Activated CD8-positive, alpha-beta memory T cell treated with anti-CD3 and anti-CD28 coated beads for 48 hours (primary cell): Measurements from ENCODE around the gene TUBA3C.

ENCODE experiments used
- DNase-seq, 3 experiments: peaks; one replicate each; pipeline ENCODE4 v3.0.0-alpha.2; 2020; ENCODE audit warnings: low read depth in 2 of 3, low spot score in 2 of 3

TUBA3C gene

DNA sequence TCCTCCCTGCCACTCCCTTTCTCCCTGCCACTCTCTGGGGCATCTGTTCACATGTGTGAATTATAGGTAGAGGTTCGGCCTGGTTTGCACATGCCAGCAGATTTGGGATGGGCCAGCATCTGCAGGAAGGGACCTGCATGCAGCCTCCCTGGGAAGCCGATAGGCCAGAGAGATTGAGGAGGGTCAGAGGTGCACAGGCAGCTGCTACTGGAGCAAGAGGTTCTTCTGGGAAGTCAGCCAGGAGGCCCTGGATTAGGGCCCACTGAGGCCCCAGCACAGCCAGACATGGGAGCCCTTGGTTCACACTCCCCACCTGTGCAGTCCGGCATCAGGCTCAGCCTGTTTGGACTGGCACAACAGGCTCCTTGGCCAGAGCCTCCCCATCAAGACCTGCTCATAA lies 12.1 kb downstream of the TUBA3C start:
- no peak for DNase-seq

- DNase-seq: no peak
Observed at GRCh38 chr13:19161308-19161707, 20.3 kb downstream of the TUBA3C start.

DNA sequence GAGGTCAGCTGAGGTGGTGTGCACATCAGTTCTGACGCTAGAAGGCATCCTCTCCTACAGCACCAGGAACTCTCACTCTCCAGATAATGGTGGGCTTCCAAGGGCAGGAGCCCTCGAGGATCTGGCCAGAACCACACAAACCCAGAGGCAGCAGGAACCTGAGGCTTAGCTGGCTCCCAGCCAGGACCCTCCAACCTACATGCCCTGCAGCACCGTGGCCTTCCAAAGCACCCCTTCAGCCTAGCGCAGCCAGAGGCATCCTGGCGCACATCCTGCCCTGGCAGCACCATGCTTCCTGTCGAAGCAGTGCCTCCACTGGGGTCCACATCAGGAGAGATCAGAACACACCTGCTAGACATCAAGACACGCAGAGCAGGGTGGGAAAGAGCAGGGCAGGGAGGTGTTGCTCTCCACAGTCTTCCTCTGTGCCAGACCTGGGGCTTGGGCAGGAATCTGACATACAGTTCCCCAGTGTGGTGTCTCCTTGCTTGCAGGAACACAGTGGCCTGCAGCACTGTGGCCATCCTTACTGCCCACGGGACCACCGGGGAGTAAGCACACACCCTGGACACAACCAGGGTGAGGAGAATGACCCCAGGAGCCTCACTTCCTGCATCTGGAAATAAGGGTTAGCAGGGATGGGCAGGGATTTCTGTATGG lies 21.7 kb downstream of the TUBA3C start:
- DNase-seq: no peak

DNA sequence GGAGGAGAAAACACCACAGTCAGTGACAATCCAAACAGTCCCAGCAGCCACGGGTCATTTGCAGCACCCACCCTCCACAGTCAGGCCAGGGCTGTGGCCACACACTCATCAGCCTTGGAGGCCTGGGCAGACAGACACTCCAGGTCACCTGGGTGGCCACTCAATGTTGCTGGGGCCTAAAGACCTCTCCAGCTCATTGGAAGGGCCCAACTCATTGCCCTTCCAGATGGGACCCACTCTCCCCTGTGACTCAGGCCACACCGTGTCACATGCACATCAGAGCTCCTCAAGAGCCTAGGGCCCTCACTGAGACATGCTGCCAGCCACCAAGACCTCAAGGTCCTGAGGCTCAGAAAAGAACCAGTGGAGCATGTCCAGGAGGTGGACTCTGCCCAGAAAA lies 22.4 kb downstream of the TUBA3C start:
- no peak for DNase-seq

GRCh38 chr13:19158526-19159174 lies 23.0 kb downstream of the TUBA3C start:
- DNase-seq: no peak

GRCh38 chr13:19158006-19158405 lies 23.6 kb downstream of the TUBA3C start:
- no peak for DNase-seq

GRCh38 chr13:19157461-19157860 lies 24.2 kb downstream of the TUBA3C start:
- no peak for DNase-seq

- DNase-seq: no peak
Observed at GRCh38 chr13:19156013-19156825, 25.4 kb downstream of the TUBA3C start.

- no peak for DNase-seq
Observed at GRCh38 chr13:19155321-19155861, 26.2 kb downstream of the TUBA3C start.

DNA sequence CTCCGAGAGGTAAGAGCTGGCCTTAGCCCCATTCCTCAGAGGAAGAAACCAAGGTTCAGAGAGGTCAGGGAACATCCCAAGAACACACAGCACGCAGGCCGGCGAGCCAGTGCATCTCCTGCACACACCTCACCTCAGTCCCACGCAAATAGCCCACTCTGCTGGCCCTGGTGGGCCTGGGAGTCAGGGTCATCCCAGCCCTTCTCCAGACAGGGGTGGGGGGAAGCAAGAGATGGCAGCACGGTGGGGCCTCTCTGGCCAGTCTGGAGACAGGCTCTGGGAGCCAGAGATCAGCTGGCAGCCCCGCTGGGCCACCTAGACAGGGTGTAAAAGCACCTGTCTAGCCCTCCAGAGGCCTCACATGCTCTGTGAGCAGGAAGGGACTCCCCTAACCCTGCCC lies 26.8 kb downstream of the TUBA3C start:
- no peak for DNase-seq

GRCh38 chr13:19153782-19154450 lies 27.7 kb downstream of the TUBA3C start:
- DNase-seq: no peak

- no peak for DNase-seq
Observed at GRCh38 chr13:19152403-19152802, 29.2 kb downstream of the TUBA3C start.

DNA sequence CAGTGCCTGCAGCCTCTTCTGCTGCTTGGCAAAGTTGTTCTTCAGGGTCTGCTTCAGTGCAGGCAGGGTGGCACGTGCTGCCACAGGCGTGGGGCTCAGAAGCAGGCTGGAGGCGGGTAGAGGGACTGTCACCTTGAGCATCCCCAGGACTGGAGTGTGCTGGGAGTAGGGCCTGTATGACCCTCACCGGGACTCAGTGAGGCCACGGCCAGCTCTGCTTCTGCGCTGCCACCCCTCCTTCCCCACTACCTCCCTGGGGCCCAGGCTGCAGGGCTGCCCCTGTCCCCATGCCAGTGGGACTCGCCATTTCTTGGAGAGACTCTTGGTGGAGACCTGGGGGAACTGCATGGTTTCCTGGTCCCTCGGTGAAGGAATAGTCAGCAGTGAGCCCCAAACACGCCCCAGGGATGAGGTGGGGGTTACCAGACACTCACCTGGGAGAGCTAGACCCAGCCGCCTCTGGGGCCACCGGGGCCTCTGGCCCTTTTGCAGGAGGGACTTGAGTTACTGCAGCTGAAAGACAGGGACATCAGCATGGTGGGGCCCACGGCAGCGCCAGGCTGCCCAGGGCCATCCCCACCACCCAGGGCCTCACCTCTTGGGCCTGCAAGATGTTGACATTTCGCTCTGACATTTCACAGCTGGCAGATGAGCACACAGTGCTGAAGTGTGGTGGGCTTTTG lies 29.9 kb downstream of the TUBA3C start:
- DNase-seq: no peak

- DNase-seq: no peak
Observed at GRCh38 chr13:19150712-19151228, 30.9 kb downstream of the TUBA3C start.

GRCh38 chr13:19150226-19150625 lies 31.4 kb downstream of the TUBA3C start:
- no peak for DNase-seq

- no peak for DNase-seq
Observed at GRCh38 chr13:19148561-19148960, 33.1 kb downstream of the TUBA3C start.
